Stimulated activated CD4-positive, alpha-beta T cell treated with anti-CD3 and anti-CD28 coated beads, Interleukin-4, amount 100 ng/mL, for 24 hours (primary cell): ENCODE measurements around the gene APOH.

Experiments used
- DNase-seq: peaks from one replicate; pipeline ENCODE4 v3.0.0-alpha.2; 2020

The APOH gene

GRCh38 chr17:66234611-66235010 lies 5.4 kb upstream of the APOH start:
- no peak for DNase-seq

- no peak for DNase-seq
Observed at GRCh38 chr17:66233023-66233753, 4.0 kb upstream of the APOH start.

- DNase-seq: no peak
Observed at GRCh38 chr17:66230922-66231591, 1.8 kb upstream of the APOH start.

DNA sequence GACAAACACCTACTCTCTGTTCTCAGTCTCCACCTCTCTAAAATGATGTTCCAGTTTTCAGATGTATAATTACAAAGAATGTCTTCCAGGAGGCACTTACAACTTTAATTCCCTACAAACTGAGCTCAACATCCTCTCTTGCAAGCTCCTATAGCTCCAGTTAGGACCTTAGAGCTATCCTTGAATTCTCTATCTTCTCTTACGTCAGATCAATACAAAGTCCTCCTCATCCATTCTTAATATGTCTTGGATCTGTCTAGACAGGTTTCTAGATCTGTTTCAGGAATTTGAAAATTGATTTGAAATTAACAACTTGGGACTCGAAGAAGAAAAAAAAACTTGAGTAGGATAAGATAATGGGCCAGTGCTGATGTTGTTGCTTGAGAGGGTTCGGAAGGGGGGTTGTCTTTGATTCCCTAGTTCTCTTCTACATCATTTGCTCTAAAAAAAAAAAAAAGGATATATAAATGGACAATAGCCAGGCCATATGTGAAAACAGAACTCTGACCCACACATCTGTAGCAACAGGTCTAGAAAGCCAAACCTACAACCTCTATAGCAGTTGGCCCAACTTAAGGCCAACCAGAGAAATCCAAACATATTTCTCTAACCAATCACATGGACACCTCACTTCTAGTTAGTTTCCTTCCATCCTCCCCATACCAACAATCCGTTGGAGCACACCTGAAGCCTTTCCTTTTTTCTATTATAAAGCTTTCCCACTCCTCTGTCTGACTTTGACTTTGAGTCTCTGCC lies 746 bp upstream of the APOH start:
- no peak for DNase-seq

DNA sequence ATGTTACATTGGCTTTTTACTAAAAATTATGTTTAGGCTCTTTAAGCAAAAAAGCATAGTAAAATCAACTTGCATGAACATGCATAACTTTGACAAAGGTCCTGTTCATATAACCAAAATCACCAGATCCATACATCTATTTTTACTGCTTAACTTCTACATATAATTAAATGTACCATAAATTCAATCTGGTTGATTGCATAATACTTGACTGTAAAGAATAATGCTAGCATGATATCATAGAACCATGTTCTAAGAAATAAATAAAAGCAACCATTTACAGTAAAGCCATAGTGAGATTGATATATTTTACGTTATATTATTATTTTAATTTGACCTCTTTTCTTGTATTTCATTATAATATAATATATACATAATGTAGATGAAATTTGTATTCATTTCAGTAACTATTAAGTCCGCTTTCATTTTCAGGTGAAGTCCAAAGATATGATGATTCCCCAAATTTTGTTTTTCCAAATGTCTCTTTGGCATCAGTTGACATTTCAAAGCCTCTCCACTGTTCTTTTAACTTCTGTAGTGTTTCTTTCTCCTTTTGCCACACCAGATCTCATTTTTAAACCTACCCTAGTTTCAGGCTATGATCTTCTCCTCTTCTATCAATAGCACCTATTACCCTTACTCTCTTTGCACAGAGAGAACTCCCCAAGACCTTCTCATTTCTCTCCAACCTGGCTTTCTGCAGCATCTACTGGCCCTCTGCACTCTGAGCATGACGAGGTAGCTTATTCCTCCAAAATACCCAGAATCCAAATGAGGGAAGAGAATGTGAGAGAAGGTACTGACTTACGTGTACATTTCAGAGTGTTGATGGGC lies 1.8 kb downstream of the APOH start:
- DNase-seq: no peak

DNA sequence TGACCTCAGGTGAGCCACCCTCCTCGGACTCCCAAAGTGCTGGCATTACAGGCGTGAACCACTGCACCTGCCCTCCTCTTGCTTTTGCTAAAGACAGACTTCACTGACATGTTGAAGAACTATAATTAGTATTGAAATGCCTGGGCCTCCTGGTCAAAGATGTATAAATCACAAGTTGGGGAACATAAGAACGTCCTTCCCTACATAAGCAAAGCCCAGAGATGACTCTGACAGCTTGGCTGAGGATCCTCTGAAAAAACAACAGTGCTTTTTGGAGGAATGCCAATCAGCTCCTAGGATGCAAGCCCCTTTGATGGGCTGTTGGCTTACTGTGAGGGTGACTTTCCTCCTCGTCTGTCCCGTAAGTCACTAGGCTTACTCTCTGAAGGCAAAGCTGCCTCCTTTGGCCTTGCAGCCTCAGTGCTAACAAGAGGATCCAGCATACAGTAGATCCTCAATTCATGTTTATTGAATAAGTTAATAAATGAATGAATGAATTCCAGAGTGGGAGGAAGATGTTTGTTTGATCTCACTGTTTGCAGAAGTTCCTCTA lies 6.3 kb downstream of the APOH start:
- no peak for DNase-seq

DNA sequence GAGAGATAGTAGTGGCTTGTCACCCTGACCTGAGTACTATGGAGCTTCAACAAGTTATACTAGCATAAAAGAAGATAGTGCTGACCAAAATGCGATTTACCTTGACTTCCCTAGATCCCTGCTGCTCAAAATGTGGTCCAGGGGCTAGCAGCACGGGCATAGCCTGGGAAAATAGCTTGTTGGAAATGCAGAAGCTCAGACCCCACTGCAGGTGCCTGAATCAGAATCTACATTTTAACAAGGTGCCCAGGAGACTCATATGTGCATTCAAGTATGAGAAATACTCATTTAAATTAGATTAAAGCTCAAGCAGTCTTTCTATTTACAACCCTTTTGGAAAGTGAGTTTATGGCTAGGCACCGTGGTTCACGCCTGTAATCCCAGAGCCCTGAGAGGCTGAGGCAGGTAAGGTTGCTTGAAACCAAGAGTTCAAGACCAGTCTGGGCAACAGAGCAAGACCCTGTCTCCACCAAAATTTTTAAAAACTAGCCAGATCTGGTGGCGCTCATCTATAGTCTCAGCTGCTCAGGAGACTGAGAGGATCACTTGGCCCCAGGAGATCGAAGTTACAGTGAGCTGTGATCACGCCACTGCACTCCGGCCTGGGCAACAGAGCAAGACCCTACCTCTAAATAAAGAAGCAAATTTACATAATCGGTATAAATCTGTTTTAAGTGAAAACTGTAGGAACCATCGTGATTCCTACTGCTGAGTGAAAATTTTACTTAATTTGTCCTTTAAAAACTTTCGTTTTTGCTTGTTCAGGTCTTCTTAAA lies 7.3 kb downstream of the APOH start:
- no peak for DNase-seq

GRCh38 chr17:66221343-66221742 lies 7.9 kb downstream of the APOH start:
- no peak for DNase-seq

DNA sequence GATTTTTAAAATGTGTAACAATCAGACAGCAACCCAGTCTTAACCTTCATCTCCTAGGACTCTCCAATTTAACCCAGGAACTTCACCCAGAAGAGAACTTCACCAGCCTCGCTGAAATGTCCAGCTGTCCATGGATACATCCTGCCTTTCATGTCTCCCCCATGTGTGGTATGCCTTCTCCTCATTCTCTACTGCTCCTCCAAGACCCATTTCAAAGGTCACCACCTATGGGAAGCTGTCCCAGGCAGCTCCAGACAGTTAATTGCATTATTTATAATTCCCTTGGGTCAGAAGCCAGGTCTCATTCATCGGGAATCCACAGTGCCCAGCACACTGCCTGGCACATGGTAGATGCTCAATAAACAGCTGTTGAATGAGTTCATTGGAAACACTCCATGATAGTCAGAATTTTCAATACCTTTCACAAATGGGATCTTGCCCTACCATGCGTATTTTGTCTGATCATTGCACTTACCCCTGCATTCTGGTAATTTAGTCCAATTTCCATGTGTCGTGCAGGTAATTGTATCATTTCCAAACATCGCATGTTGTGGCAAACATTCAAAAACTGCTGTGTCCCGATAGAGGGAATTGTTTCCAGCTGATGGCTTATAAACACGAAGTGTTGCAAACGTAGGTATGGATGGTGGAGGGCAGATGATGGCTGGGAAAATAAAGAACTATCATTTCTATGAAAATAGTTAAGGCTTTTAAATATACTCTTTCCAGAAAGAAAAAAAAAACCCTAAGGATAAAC lies 9.0 kb downstream of the APOH start:
- no peak for DNase-seq

DNA sequence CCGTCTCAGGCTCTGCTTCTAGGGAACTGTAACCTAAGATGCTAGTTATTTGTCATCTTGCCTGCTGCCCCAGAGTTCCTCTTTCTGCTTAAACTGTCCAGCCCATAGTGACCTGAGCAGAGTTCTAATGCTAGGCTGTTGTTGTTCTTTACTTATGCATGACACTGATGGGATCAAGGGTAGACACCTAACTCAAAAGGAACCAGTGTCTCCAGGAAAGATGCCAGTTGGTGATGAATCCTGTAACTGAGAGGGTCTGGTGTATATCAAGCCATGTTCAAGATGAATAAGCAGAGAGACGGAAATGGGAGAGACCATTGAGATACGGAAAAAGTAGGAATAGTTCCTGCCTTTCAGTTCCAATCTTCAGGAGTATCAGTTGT lies 13.7 kb downstream of the APOH start:
- no peak for DNase-seq

DNA sequence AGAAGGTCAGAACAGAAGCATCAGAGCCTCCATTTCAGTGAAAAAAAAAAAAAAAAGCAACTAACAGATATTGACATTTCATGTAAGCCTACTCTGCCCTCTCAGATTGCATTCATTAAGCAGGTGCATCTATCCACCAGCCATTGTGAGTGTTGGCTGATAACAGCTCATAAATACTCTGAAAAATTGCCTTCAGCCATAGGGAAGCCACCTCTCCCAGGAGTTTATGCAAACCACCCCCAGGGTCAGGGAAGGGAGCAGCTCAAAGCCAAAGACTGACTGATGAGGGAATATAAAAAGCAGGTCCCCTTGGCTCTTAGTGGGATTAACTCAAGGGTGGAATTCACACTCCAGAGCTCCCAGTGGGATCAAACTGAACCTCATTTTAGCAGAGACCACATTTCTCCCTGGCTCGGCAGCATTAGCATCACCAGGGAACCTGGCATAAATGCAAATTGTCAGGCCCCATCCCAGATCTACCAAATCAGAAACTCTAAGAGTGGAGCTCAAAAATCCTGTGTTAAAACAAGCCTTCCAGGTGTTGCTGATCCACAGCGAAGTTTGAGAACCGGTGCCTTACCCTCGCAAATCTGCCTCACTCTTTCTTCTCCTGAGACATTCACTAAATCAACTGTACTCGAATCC lies 14.2 kb downstream of the APOH start:
- DNase-seq: no peak

DNA sequence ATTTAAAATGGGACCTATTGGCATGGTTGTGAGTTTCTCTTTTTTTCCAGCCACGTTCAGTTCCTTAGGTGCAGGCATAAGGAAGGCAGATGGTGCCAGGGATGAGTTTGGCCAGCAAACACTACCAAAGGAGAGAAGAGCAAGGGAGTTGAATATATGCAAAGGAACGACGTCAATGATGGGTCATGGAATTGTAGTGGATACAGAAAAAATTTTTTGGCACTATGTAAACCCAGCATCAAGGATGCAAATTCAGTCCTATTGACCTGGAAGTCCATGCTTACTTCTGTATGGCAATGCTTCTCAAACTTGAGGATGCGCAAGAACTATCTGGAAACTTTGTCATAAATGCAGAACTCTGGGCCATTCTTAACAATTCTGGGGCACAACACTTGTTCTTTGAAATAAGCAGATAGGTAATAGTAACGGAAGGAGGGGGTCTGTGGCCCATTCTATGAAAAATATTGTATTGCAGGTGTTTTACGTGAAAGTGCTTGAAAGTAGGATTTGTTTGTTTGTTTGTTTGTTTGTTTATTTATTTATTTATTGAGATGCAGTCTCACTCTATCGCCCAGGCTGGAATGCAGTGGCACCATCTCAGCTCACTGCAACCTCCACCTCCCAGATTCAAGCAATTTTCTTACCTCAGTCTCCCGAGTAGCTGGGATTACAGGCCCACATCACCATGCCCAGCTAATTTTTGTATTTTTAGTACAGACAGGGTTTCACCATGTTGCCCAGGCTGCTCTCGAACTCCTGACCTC lies 18.0 kb downstream of the APOH start:
- DNase-seq: no peak

- DNase-seq: no peak
Observed at GRCh38 chr17:66210208-66210574, 19.0 kb downstream of the APOH start.

DNA sequence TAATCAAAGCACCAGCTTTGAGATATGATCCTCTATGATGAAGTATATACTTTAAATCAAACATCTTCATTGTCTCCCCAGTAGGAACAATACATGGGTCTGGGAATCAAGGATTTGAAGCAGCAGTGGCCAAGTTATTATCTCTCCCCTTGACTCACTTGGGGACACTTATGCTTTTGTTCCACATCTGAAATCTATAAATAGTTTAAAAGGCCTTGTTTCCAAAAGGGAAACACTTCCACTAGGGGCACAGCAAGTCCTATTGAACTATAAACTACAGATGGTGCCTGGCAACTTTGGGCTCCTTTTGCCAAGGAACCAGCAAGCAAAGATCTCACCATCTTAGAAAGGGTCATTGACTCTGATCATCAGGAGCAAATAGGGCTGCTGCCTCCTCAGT lies 21.3 kb downstream of the APOH start:
- no peak for DNase-seq

- DNase-seq: no peak
Observed at GRCh38 chr17:66203274-66204015, 25.8 kb downstream of the APOH start.

DNA sequence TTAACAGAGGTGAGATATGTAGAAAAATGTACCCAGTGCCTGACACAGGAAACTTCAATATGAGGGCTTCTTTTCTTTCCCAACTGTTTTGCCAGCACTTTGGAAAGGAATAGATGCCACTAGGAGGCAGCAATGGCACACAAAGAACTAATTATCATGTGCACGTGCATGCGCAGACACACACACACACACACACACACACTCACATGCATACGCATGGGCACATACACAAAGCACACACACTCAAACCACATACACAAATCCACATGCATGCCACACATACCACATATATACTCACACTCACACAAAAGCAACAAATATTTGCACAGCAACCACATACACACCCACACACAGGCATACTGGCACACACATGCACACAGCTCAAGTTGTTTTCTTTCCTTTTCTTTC lies 28.5 kb downstream of the APOH start:
- DNase-seq: peak; percentile 63

- DNase-seq: no peak
Observed at GRCh38 chr17:66198242-66198641, 31.0 kb downstream of the APOH start.

- DNase-seq: no peak
Observed at GRCh38 chr17:66192378-66192687, 36.9 kb downstream of the APOH start.

GRCh38 chr17:66191593-66192377 lies 37.4 kb downstream of the APOH start, which contains the start of gene CEP112:
Gene CEP112 (minus strand): TSS chr17:66192133.
- peak; percentile 83 for DNase-seq
